Activated T-helper 17 cell treated with anti-CD3 and anti-CD28 coated beads, Interleukin-2, amount 50 U/mL, for 72 hours (primary cell): ENCODE data around the gene LDLRAD4. TPM values are rescaled to one million over a fixed set of nuclear protein-coding genes. Genes with fewer than 3 reads are reported as not detected.

Source experiments
- ATAC-seq: fragments of 150-1000 bp; cut with Tn5 transposase; replicated peaks from 2 replicates; pipeline ENCODE4 v1.10.0; 2021; ENCODE audit warnings: mild to moderate bottlenecking, moderate library complexity
- H3K27ac Mint-ChIP-seq: one replicate; pipeline ENCODE4 v1.8.0; 2022; ENCODE audit warnings: mixed read lengths
- H3K27me3 Mint-ChIP-seq: one replicate; pipeline ENCODE4 v1.8.0; 2022; ENCODE audit warnings: mixed read lengths
- H3K36me3 Mint-ChIP-seq: one replicate; pipeline ENCODE4 v1.8.0; 2022; ENCODE audit warnings: low read depth, mild to moderate bottlenecking, mixed read lengths
- H3K4me1 Mint-ChIP-seq: one replicate; pipeline ENCODE4 v1.8.0; 2022; ENCODE audit warnings: mixed read lengths
- H3K4me3 Mint-ChIP-seq: one replicate; pipeline ENCODE4 v1.8.0; 2022; ENCODE audit warnings: mild to moderate bottlenecking, mixed read lengths
- H3K9me3 Mint-ChIP-seq: one replicate; pipeline ENCODE4 v1.8.0; 2022; ENCODE audit warnings: mixed read lengths
- total RNA-seq, 2 donors: library from RNA; stranded (reverse); gene quantifications; one replicate each; pipeline ENCODE4 v1.2.3, GENCODE V29; 2022

Gene LDLRAD4
- total RNA-seq, 2 donors from 2014 or later: 52.0 to 54.8 TPM

DNA sequence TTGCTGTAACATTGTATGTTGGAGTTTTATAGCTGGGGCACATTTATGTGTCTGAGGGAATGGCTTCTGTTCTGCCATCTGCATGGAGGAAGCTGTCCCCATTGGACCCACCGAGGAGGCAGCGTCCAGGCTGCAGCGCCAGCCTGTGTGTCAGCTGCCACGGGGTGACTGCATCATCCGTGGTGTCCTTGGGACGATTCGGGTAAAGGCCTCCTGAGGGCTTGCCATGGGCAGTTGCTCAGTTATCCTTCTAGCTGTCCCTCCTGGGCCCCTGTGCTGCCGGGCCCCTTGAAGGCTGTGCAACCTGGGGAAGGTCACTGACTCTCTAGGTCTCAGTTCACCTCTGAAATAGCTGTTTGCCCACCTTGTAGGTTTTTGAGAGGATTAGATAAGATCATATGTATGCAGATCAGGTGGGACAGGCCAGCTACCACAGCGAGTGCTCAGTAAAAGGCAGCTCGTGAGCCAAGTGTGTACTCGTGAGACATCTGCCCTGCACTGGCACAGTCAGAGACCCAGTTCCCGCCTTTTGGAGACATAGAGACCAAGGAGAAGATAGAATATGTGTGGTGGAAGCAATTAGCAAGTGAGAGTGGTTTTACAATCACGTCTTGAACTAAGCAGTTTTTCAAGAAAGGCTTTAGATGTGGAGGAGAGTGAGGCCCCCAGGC, 10.6 kb downstream of the LDLRAD4 start:
- H3K36me3 Mint-ChIP-seq: no peaks in the 10 kb centered on the region
- no peaks in the 10 kb centered on the region for H3K9me3 Mint-ChIP-seq
- no peak overlapping the region for H3K27ac Mint-ChIP-seq
- ATAC-seq: no peak
- no peaks in the 10 kb centered on the region for H3K4me1 Mint-ChIP-seq
- H3K27me3 Mint-ChIP-seq: no peaks in the 10 kb centered on the region
- H3K4me3 Mint-ChIP-seq: no peak overlapping the region

DNA sequence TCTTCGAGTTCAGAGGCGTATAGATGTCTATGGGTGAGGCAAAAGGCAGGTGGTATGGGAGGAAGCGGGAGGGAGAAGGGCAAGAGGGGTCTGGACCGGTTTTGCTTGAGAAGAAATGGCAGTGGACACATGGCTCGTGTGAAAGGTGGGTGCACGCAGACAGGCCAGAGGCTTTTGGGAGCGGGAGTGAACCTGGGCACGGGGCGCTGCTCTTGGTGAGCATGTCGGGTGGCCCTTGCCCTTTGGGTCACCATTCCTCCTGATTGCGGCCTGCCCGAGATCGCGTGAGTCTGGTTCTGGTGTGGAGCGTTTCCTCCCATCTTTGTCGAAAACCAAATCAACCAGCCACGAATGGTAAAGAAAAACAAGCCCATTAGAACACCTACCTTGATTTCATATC, 12.6 kb downstream of the LDLRAD4 start:
- H3K27me3 Mint-ChIP-seq: no peaks in the 10 kb centered on the region
- no peaks in the 10 kb centered on the region for H3K9me3 Mint-ChIP-seq
- ATAC-seq: no peak
- no peaks in the 10 kb centered on the region for H3K36me3 Mint-ChIP-seq
- H3K27ac Mint-ChIP-seq: no peak overlapping the region
- no peaks in the 10 kb centered on the region for H3K4me1 Mint-ChIP-seq
- H3K4me3 Mint-ChIP-seq: no peak overlapping the region

- no peaks in the 10 kb centered on the region for H3K4me1 Mint-ChIP-seq
- no peak for ATAC-seq
- no peaks in the 10 kb centered on the region for H3K36me3 Mint-ChIP-seq
- H3K9me3 Mint-ChIP-seq: no peaks in the 10 kb centered on the region
- no peaks in the 10 kb centered on the region for H3K27me3 Mint-ChIP-seq
- no peak overlapping the region for H3K27ac Mint-ChIP-seq
- no peak overlapping the region for H3K4me3 Mint-ChIP-seq
Observed at GRCh38 chr18:13232086-13232917, 13.7 kb downstream of the LDLRAD4 start.

GRCh38 chr18:13232971-13233786, 14.6 kb downstream of the LDLRAD4 start:
- Mint-ChIP-seq H3K9me3 (no peaks in the 10 kb centered on the region), H3K27ac (no peak overlapping the region), H3K27me3 (no peaks in the 10 kb centered on the region), H3K4me3 (no peak overlapping the region), H3K4me1 (no peaks in the 10 kb centered on the region), H3K36me3 (no peaks in the 10 kb centered on the region)
- ATAC-seq: no peak

GRCh38 chr18:13233787-13234783, 15.5 kb downstream of the LDLRAD4 start:
- Mint-ChIP-seq H3K9me3 (no peaks in the 10 kb centered on the region), H3K27me3 (no peaks in the 10 kb centered on the region)

GRCh38 chr18:13235421-13235831, 16.9 kb downstream of the LDLRAD4 start:
- no peaks in the 10 kb centered on the region for H3K36me3 Mint-ChIP-seq
- H3K4me3 Mint-ChIP-seq: no peak overlapping the region
- ATAC-seq: no peak
- no peaks in the 10 kb centered on the region for H3K9me3 Mint-ChIP-seq
- H3K27ac Mint-ChIP-seq: no peak overlapping the region
- no peaks in the 10 kb centered on the region for H3K4me1 Mint-ChIP-seq
- H3K27me3 Mint-ChIP-seq: no peaks in the 10 kb centered on the region

More at GRCh38 chr18:13233787-13234783, 15.5 kb downstream of the LDLRAD4 start:
- Mint-ChIP-seq H3K36me3 (no peaks in the 10 kb centered on the region), H3K4me3 (no peak overlapping the region), H3K4me1 (no peaks in the 10 kb centered on the region), H3K27ac (no peak overlapping the region)
- no peak for ATAC-seq

GRCh38 chr18:13235981-13236380, 17.4 kb downstream of the LDLRAD4 start:
- ATAC-seq: no peak
- Mint-ChIP-seq H3K9me3 (no peaks in the 10 kb centered on the region), H3K27ac (no peak overlapping the region), H3K4me1 (no peaks in the 10 kb centered on the region), H3K27me3 (no peaks in the 10 kb centered on the region), H3K4me3 (no peak overlapping the region), H3K36me3 (no peaks in the 10 kb centered on the region)

GRCh38 chr18:13236411-13236810, 17.9 kb downstream of the LDLRAD4 start:
- H3K27ac Mint-ChIP-seq: no peak overlapping the region
- no peaks in the 10 kb centered on the region for H3K27me3 Mint-ChIP-seq
- no peaks in the 10 kb centered on the region for H3K36me3 Mint-ChIP-seq
- no peak for ATAC-seq
- no peaks in the 10 kb centered on the region for H3K4me1 Mint-ChIP-seq
- no peaks in the 10 kb centered on the region for H3K9me3 Mint-ChIP-seq
- no peak overlapping the region for H3K4me3 Mint-ChIP-seq

GRCh38 chr18:13237073-13237472, 18.5 kb downstream of the LDLRAD4 start:
- Mint-ChIP-seq H3K4me1 (no peaks in the 10 kb centered on the region), H3K9me3 (no peaks in the 10 kb centered on the region), H3K4me3 (no peak overlapping the region), H3K36me3 (no peaks in the 10 kb centered on the region), H3K27ac (no peak overlapping the region), H3K27me3 (no peaks in the 10 kb centered on the region)
- ATAC-seq: no peak

- H3K36me3 Mint-ChIP-seq: no peaks in the 10 kb centered on the region
- ATAC-seq: no peak
- H3K9me3 Mint-ChIP-seq: no peaks in the 10 kb centered on the region
Observed at GRCh38 chr18:13237641-13238040, 19.1 kb downstream of the LDLRAD4 start.

GRCh38 chr18:13239171-13239956, 20.8 kb downstream of the LDLRAD4 start:
- ATAC-seq: no peak
- Mint-ChIP-seq H3K4me1 (no peaks in the 10 kb centered on the region), H3K27ac (no peak overlapping the region), H3K4me3 (no peak overlapping the region), H3K36me3 (no peaks in the 10 kb centered on the region), H3K9me3 (no peaks in the 10 kb centered on the region), H3K27me3 (no peaks in the 10 kb centered on the region)

More at GRCh38 chr18:13237641-13238040, 19.1 kb downstream of the LDLRAD4 start:
- Mint-ChIP-seq H3K4me3 (no peak overlapping the region), H3K27ac (no peak overlapping the region), H3K27me3 (no peaks in the 10 kb centered on the region), H3K4me1 (no peaks in the 10 kb centered on the region)

- Mint-ChIP-seq H3K27ac (no peak overlapping the region), H3K36me3 (no peaks in the 10 kb centered on the region), H3K4me3 (no peak overlapping the region), H3K9me3 (no peaks in the 10 kb centered on the region), H3K4me1 (no peaks in the 10 kb centered on the region), H3K27me3 (no peaks in the 10 kb centered on the region)
- ATAC-seq: no peak
Observed at GRCh38 chr18:13240060-13240725, 21.6 kb downstream of the LDLRAD4 start.
